ENCODE measurements around the gene HK1.

The HK1 gene

GRCh38 chr10:69239816-69240434, 38.4 kb upstream of the HK1 start:
- TF ChIP-seq EZH2phosphoT487 (IDR thresholded peaks at IDR 0.05; ENCODE audit: low read depth): no peak
- TF ChIP-seq CTCF (IDR thresholded peaks at IDR 0.05; ENCODE audit: low read depth, low read length): no peak

GRCh38 chr10:69240455-69240854, 37.8 kb upstream of the HK1 start:
- Histone ChIP-seq H2AFZ (ENCODE audit: low read depth, low read length) (no peak overlapping the region), H3K4me2 (ENCODE audit: low read length) (no peak overlapping the region), H3K79me2 (ENCODE audit: low read length) (no peaks in the 10 kb centered on the region), H3K9me3 (ENCODE audit: insufficient read depth, low read length) (no peaks in the 10 kb centered on the region), H3K4me3 (ENCODE audit: low read length) (no peak overlapping the region), H3K27me3 (ENCODE audit: low read depth, low read length) (no peaks in the 10 kb centered on the region), H3K27ac (ENCODE audit: low read length) (no peak overlapping the region), H3K9ac (ENCODE audit: low read length) (no peak overlapping the region), H4K20me1 (ENCODE audit: insufficient read depth, low read length) (no peaks in the 10 kb centered on the region), H3K36me3 (replicated peaks; ENCODE audit: low read depth, low read length) (no peaks in the 10 kb centered on the region), H3K4me1 (ENCODE audit: low read length) (no peaks in the 10 kb centered on the region)
- TF ChIP-seq CTCF (IDR thresholded peaks at IDR 0.05; ENCODE audit: low read depth, low read length) (no peak), EZH2phosphoT487 (IDR thresholded peaks at IDR 0.05; ENCODE audit: low read depth) (no peak)

More at GRCh38 chr10:69239816-69240434, 38.4 kb upstream of the HK1 start:
- H3K4me1 ChIP-seq (ENCODE audit: low read length): no peaks in the 10 kb centered on the region
- H3K36me3 ChIP-seq (replicated peaks; ENCODE audit: low read depth, low read length): no peaks in the 10 kb centered on the region
- no peak overlapping the region for H2AFZ ChIP-seq (ENCODE audit: low read depth, low read length)
- H4K20me1 ChIP-seq (ENCODE audit: insufficient read depth, low read length): no peaks in the 10 kb centered on the region
- H3K4me3 ChIP-seq (ENCODE audit: low read length): no peak overlapping the region
- no peaks in the 10 kb centered on the region for H3K9me3 ChIP-seq (ENCODE audit: insufficient read depth, low read length)
- H3K9ac ChIP-seq (ENCODE audit: low read length): no peak overlapping the region
- H3K4me2 ChIP-seq (ENCODE audit: low read length): no peak overlapping the region
- no peaks in the 10 kb centered on the region for H3K27me3 ChIP-seq (ENCODE audit: low read depth, low read length)
- no peak overlapping the region for H3K27ac ChIP-seq (ENCODE audit: low read length)
- no peaks in the 10 kb centered on the region for H3K79me2 ChIP-seq (ENCODE audit: low read length)

- Histone ChIP-seq H3K4me2 (ENCODE audit: low read length) (no peak overlapping the region), H4K20me1 (ENCODE audit: insufficient read depth, low read length) (no peaks in the 10 kb centered on the region), H3K27ac (ENCODE audit: low read length) (no peak overlapping the region), H3K4me3 (ENCODE audit: low read length) (no peak overlapping the region), H3K36me3 (replicated peaks; ENCODE audit: low read depth, low read length) (no peaks in the 10 kb centered on the region), H3K27me3 (ENCODE audit: low read depth, low read length) (no peaks in the 10 kb centered on the region), H3K79me2 (ENCODE audit: low read length) (no peaks in the 10 kb centered on the region), H3K4me1 (ENCODE audit: low read length) (no peaks in the 10 kb centered on the region), H2AFZ (ENCODE audit: low read depth, low read length) (no peak overlapping the region), H3K9me3 (ENCODE audit: insufficient read depth, low read length) (no peaks in the 10 kb centered on the region), H3K9ac (ENCODE audit: low read length) (no peak overlapping the region)
- TF ChIP-seq EZH2phosphoT487 (IDR thresholded peaks at IDR 0.05; ENCODE audit: low read depth) (no peak), CTCF (IDR thresholded peaks at IDR 0.05; ENCODE audit: low read depth, low read length) (no peak)
Measured at GRCh38 chr10:69241575-69241974, 36.7 kb upstream of the HK1 start.

DNA sequence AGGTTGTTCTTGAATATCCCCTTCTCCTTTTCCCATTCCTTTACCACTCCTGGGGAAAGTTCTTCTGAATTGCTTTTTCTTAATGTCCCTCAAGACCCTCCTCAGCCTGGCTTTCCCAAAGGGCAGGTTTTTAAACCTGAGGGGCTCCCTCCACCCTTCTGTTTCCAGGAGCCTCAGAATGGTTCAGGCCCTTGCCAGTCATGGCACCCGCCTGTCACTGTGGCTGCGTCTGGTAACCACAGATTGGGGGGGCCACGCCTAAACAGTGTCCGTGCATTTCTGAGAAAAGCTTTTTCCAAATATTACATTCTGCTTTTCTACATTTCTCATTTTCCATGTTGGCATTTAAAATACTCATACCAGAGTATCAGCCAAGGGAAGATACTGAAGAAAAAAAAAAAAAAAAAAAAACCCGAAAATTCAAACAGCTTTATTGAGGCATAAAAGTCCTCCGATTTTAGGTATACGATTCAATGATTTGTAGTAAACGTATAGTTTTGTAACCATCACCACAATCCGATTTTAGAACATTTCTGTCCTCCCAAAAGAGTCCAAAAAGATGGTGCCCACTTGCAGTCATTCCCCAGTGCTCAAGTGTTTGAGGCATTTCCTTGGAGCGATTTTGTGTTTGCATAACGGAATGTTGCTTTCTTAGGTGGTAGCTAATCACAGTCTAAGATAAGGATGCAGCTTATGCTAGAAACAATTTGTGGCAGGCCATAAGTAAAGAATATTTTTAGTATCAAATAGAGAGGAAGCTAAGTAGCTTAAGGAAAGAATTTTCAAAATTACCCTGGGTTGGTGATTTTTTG, 36.0 kb upstream of the HK1 start:
- Histone ChIP-seq H3K27me3 (ENCODE audit: low read depth, low read length) (no peaks in the 10 kb centered on the region), H3K4me2 (ENCODE audit: low read length) (no peak overlapping the region), H3K27ac (ENCODE audit: low read length) (no peak overlapping the region), H3K4me3 (ENCODE audit: low read length) (no peak overlapping the region), H3K9ac (ENCODE audit: low read length) (no peak overlapping the region), H3K36me3 (replicated peaks; ENCODE audit: low read depth, low read length) (no peaks in the 10 kb centered on the region), H3K79me2 (ENCODE audit: low read length) (no peaks in the 10 kb centered on the region), H3K4me1 (ENCODE audit: low read length) (no peaks in the 10 kb centered on the region), H2AFZ (ENCODE audit: low read depth, low read length) (no peak overlapping the region), H3K9me3 (ENCODE audit: insufficient read depth, low read length) (no peaks in the 10 kb centered on the region), H4K20me1 (ENCODE audit: insufficient read depth, low read length) (no peaks in the 10 kb centered on the region)
- TF ChIP-seq CTCF (IDR thresholded peaks at IDR 0.05; ENCODE audit: low read depth, low read length) (no peak), EZH2phosphoT487 (IDR thresholded peaks at IDR 0.05; ENCODE audit: low read depth) (no peak)
